HG02970 (cell line): ENCODE data around the gene ZNF536.

Experiments
- ATAC-seq: cut with Tn5 transposase; IDR thresholded peaks from one replicate; pipeline ENCODE4 v1.9.1; 2021; ENCODE audit warnings: mild to moderate bottlenecking, moderate library complexity, moderate number of reproducible peaks; ENCODE audit not compliant: unreplicated experiment, low FRiP score

Gene ZNF536

GRCh38 chr19:30371960-30372824 lies at the start of gene ZNF536:
TSS of gene ZNF536 (plus strand) at chr19:30372384. CDS start at chr19:30443563, 71,179 bp downstream.
- no peak for ATAC-seq

DNA sequence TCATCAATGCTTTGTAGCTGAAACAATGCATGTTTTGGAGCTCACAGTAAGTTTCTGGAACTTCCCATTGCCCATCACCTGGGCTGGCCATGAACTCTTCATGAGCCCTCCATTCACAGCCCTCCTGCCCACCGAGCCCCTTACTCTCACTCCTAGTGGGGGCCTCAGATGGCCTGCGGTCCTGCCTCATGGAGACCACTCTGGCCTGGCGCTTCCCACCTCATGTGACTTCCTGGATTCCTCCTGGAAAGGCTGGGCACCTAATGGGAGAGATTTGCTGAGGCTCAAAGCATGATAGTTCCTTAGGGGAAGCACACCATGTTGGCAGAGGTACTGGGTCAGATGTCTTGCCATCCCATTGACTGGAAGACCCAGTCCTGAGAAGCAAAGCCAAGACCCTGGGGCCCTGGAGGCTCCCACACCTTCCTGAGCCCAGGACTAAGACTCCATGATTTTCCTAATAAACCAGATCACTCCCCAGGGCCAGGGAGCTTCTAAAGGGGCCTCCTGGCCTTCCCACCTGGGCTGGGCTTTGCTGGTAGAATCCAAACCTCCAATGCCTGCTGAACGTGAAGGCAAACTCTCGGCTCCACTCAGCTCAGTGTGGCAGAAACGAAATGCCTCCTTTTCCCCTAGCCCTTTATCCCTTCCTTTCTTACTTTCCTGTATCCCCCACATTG lies 49.4 kb upstream of the ZNF536 start:
- no peak for ATAC-seq

DNA sequence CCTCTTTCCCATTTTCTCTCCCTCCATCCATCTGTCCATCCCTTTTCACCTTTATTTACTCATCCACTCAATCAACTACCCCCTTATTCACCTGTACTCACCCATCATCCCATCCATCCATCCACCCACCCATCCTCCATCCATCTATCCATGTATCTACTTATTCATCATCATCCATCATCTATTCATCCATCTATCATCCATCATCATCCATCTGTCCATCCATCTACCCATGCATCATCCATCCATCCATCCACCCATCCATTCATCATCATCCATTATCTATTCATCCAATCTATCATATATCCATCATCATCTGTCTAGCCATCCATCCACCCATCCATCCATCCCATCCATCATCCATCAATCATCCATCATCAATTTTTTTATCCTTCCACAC lies 48.3 kb upstream of the ZNF536 start:
- ATAC-seq = no peak

- no peak for ATAC-seq
Measured at GRCh38 chr19:30324982-30325381, 47.2 kb upstream of the ZNF536 start.

DNA sequence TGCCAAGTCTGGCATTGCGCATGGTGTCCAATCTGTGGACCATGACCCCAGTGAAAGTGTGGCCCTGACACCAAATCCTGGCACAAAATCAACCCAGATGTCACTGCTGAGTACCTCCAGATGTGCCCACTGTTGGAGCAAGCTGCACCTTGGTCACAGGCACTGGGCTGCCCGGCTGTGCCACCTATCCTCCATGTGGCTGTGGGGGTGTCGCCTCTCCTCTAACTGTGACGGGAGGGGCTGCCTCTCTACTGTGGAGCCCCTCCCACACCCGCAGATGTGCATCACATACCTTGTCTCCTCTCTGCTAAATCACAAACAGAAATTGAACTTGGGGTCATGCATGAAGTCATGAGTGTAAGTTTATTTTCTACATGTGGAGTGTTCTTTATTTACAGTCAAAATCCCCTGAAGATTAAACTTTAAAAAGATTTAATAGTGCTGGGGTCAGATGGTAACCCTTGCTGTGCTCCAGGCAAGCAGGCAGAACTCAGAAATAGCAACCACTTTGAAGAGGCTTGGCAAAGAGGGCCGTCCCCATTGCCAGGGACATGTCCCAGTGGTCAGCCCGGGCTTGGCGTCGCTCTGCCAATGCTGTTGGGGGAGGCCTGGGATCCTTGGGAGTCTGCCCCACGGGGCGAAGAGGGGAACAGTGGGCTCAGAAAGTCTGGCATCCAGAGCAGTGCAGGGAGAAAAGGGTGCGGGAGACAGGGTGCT lies 46.4 kb upstream of the ZNF536 start:
- no peak for ATAC-seq

DNA sequence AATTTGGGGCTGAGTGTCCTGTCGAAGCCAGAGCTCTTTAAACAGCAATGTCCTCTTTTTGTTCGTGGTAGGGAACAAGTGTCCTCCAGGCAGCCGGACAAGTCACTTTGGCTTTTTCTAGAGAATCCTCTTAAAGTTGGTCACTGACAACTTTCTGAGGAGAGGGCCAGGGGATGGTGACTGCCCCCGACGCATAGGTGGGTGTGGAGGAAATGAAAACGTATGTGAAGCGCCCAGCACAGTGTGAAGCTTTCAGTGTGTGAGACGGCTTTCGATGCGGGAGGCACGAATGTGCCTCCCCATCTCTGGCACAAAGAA lies 45.8 kb upstream of the ZNF536 start:
- no peak for ATAC-seq

DNA sequence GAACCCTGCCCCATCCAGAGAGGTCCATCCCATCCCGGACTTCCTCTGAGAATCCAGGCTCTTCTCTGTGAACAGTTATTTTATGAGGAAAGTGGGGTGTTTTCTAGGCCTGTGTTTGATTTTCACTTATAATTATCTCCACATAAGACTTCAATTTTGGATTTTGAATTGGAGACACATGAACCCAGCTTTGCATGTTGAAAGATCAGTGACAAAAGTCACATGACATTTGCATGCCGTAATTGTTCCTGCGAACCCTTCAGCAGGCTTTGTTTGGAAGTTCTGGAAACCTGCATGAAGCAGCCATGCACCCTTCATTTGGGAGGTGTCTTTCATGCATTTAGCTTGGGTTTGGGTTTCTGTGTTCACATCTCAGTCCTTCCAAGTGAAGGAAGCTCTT lies 44.9 kb upstream of the ZNF536 start:
- ATAC-seq = no peak

DNA sequence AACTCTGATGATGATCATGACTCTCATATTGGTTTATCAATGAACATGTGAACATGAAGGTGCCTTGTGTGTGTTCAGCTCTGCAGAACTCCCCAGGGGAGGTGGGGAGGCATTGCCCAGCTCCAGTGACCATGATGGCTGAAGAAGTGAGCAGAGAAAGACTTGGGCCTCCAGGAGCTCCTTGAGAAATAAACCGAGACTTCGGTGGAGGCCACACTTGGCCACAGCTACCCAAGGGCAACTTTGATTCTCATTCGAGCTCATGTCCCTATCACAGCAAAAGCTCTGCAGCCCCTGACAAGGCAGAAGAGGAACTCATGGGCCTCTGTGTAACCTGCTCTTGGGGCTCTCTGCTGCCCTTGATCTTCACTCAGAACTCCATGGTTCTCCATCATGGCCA lies 44.1 kb upstream of the ZNF536 start:
- no peak for ATAC-seq

DNA sequence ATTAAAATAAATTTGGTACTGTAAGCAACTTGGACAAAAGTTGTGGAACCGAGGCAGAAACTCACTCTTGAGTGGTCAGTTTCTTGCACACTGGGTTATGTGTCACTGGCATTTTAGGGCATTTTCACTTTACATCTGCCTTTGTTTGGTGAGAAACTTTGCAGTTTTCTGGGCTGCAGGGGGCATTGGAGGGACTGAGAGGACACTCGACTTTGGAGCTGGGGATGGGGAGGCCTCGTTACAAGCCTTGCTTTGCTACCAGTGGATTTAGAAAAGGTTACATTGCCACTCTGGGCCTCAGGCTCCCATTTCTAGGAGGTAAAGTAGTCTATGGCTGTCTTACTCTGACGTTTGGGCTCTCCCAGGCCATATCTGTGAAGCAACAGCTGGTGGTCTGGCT lies 41.9 kb upstream of the ZNF536 start:
- no peak for ATAC-seq

- ATAC-seq = no peak
Measured at GRCh38 chr19:30332445-30333234, 39.5 kb upstream of the ZNF536 start.

GRCh38 chr19:30333291-30334065 lies 38.7 kb upstream of the ZNF536 start:
- no peak for ATAC-seq

DNA sequence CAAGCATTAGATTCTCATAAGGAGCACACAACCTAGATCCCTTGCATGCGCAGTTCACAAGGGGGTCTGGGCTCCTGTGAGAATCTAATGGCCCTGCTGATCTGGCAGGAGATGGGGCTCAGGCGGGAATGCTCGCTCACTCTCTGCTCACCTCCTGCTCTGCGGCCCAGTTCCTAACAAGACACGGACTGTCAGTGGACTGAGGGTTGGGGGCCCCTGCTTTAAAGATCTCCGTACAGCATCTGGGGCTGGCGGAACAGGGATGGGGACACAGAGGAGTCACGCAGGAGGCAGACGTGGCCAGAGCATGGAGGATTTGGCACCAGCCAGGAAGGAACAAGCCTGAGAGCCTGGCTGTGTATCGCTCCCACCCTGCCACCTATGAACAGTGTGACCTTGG lies 37.3 kb upstream of the ZNF536 start:
- no peak for ATAC-seq

- no peak for ATAC-seq
Measured at GRCh38 chr19:30335306-30335886, 36.8 kb upstream of the ZNF536 start.

GRCh38 chr19:30336290-30336689 lies 35.9 kb upstream of the ZNF536 start:
- ATAC-seq = no peak

GRCh38 chr19:30338041-30338456 lies 34.1 kb upstream of the ZNF536 start:
- no peak for ATAC-seq

- no peak for ATAC-seq
Measured at GRCh38 chr19:30338878-30339623, 33.1 kb upstream of the ZNF536 start.

DNA sequence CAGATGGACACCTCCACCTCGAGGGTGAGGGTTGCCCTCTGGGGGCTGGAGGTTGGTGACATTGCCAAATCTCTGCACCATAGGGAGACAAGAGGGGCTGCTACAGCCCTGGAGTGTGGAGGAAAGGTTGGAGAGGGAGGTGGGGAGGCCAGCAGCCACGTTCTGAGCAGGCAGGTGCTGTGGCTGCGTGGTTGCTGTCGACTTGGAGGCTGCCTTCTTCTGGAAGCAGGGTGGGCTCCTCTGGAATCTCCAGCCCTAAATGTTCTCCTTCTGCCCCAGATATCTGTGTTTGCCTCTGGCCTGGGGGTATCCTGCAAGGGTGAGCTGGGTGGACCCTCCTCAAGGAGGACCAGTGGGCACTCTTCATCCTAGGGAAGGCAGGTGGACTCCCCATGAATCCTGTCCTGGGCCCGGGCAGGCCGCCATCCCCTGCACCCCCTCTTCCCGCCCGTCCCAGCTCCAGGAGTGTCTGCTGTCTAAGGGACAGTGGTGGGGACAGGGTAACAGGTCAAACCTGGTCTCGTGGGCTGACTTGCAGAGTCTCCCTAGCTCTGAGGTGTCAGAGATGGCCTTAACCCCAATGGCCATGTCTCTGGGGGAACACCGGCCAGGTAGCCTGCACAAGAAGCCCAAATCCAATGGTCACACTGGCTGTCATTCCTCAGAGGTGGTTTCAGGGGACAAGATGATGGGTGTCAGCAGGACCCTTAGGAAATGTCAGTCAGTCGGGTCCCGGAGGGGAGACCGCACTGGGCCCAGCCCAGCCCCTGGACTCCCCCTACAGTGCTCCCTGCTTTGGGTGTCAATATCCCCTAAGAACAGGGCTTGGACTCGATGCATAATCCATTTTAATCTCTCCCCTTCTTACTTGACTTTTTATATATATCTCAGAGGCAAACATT lies 32.3 kb upstream of the ZNF536 start:
- ATAC-seq = no peak
